LHCN-M2 (cell line): ENCODE data around the gene GGPS1. TPM values are rescaled to one million over a fixed set of nuclear protein-coding genes. Genes with fewer than 3 reads are reported as not detected.
"Not testable (repeated sequence)": the region's sequence is repeated elsewhere in the genome, so short reads cannot be mapped to it uniquely, and the experiment has no call there.

Experiments
- DNase-seq: peaks from one replicate; pipeline ENCODE4 v3.0.0-alpha.2; 2012; ENCODE audit warnings: low read depth
- total RNA-seq: library from RNA; depleted of rRNA; stranded (reverse); fragments of >200 nt; gene quantifications from 2 replicates; pipeline ENCODE4 v1.2.3, GENCODE V29; 2014

The GGPS1 gene
- total RNA-seq, 1 experiment from 2014 or later, result 18.2 TPM

DNA sequence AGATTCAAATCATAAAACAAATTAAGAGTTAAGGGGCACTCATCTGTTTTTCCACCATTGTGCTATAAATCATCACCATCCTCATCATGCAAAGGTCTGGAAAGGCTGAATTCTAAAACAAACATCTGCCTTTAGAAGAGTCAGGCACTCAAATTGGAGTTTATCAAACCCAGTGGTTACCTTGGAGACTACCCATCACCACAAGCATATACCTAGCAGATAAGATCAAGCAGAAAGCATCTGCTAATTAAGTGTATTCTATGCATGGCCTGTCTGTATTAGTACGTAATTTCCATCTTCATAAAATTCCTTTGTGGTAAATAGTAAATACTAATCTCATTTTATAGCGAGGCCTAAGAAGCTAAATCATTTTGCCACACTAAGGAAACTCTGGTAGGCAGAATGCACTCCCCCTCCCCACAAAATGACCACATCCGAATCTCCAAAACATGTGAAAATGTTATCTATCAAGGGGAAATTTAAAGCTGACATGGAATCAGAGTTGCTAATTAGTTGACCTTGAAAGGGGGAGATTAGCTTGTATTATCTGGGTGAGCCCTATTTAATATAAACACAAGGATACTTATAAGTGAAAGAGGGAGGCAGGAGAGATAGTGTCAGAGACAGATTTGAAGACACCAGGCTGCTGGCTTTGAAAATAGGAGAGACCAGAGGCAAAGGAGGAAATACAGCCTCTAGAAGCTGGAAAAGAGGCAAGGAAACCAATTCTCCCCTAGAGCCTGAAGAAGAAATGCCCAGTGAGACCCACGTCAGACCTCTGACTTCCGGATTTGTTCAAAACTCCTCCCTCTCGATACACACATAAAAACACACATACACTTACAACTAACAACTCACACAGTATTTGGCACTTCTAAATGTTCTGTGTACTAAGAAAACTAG, 23.6 kb upstream of the GGPS1 start:
- DNase-seq, result no peak

- peak; percentile 45 for DNase-seq
Measured at GRCh38 chr1:235307158-235308124, 20.9 kb upstream of the GGPS1 start.

DNA sequence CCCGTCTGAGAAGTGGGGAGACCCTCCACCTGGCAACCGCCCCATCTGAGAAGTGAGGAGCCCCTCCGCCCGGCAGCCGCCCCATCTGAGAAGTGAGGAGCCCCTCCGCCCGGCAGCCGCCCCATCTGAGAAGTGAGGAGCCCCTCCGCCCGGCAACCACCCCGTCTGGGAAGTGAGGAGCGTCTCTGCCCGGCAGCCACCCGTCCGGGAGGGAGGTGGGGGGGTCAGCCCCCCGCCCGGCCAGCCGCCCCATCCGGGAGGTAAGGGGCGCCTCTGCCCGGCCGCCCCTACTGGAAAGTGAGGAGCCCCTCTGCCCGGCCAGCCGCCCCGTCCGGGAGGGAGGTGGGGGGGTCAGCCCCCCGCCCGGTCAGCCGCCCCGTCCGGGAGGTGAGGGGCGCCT, 19.2 kb upstream of the GGPS1 start:
- not testable (repeated sequence) for DNase-seq

DNA sequence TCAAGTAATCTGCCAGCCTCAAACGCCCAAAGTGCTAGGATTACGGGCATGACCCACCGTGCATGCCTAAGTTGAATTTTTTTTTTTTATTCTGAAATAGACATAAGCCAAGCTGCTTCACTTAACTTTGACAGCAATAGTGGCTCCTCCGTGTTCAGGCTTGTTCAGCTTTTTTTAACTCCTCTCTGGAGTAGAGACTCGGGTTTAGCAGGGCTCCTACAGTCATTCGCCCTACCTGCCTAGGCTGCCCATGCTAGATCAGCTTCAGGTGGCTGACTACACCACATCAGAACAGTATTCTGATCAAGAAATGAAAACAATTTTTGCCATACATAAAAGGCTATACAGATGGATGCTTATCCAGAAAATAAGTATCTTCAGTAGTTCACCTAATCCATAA, 15.1 kb upstream of the GGPS1 start:
- DNase-seq, result no peak

- DNase-seq, result no peak
Measured at GRCh38 chr1:235313931-235314678, 14.3 kb upstream of the GGPS1 start.

- no peak for DNase-seq
Measured at GRCh38 chr1:235315173-235315572, 13.2 kb upstream of the GGPS1 start.

DNA sequence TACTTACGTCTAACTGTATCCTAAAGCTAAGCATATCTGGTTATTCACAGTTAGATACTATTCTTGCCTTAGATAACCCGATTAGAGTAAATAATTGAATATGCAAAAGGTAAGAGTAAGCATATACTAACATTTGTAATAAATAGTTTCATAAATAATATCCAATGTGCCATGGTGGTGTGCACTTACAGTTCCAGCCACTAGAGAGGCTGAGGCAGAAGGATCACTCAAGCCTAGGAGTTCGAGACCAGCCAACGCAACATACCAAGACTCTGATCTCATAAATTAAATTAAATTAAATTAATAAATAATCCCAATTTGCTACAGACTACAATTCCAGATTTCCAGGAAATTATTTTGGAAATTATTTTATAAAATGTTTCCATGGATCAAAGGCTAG, 12.6 kb upstream of the GGPS1 start:
- DNase-seq, result no peak

DNA sequence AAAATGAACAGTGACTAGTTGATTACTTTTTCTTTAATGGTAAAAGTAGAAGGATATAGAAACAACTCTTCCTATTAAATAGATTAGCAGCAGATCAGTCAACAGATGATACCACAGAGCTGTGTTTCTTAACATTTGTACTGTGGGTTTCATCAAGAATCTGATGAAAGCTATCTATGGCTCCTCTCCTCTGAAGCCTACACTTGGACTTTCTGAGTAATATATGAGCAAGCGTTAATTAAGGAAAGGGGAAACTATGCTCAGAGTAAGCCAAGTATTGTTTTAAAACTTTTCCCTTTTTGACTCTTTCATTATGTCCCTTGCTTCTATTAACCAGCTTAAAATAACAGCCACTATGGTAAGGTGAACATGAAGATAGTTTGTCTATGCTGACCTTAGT, 11.2 kb upstream of the GGPS1 start:
- DNase-seq, result peak; percentile 11

DNA sequence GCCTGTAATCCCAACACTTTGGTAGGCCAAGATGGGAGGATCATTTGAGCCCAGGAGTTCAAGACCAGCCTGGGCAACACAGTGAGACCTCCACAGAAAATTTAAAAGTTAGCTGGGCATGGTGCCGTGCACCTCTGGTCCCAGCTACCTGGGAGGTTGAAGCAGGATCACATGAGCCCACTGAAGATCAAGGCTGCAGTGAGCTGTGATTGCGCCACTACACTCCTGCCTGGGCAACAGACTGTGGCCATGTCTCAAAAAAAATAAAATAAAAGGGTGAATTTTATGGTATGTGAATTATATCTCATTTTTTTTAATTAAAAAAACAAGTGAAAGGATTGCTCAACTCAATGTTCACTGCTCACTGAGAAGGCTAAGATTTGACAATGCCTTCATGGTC, 9.1 kb upstream of the GGPS1 start:
- no peak for DNase-seq

DNA sequence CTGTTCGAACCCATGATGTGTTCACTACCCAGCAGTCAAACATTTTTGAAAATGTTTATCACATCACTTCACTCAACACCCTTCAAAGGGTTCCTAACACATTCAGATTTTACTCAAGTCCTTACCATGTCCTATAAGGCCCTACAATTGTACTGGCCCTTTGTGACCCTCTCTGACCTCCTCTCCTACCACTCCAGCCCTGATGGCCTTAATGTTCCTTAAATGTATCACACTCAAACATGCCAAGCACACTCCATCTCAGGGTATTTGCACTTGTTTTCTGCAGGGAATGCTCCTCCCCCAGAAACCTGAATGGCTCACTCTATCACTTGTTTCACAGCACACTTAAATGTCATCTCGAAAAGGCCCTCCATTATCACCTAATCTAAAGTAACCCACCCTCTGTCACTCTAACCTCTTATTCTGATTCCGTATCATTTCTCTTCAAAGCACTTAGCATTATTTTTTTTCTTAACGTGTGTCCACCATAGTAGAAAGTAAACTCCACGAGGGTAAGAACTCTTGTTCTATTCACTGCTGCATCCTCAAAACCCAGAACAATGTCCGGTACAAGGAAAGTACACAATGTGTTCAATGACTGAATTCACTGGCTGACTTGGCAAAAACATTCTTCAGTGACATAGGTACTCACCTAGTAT, 7.7 kb upstream of the GGPS1 start:
- no peak for DNase-seq

- no peak for DNase-seq
Measured at GRCh38 chr1:235324296-235324695, 4.1 kb upstream of the GGPS1 start.

DNA sequence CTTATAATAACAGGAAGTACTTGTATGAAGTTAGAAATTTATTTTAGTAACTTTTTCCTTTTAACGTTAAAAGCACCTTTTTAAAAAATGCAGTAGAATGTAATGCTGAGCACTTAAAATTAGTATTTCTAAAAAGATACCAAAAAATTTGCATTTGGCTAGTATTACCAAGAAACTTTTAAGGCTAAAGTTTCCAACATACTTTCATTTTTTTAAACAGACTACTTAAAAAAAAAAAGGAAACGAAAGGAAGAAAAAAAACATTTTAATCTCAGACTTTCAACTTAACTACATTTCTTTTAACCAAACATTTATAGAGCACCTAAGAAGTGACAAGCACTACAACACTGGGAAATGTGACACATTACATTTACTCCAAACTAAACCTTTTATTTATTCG, 3.2 kb upstream of the GGPS1 start:
- no peak for DNase-seq

DNA sequence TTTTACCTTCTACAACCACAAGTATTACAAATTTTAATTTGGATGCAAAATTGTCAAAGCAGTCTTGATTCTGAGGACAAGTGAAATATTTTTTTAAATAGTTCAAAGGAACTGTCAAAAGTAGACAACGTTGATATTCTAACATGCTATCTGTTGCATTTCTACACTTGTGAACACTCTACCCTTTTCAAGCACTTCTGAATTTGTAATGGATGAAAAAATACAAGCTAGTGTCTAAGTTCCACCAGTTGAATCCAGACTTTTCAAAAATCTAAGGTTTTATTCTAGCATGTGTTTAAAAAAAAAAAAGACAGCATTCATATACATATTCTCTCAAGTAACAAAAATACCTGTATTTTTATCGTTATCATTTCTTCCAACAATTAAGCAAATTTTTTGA, 2.5 kb upstream of the GGPS1 start:
- DNase-seq, result no peak

DNA sequence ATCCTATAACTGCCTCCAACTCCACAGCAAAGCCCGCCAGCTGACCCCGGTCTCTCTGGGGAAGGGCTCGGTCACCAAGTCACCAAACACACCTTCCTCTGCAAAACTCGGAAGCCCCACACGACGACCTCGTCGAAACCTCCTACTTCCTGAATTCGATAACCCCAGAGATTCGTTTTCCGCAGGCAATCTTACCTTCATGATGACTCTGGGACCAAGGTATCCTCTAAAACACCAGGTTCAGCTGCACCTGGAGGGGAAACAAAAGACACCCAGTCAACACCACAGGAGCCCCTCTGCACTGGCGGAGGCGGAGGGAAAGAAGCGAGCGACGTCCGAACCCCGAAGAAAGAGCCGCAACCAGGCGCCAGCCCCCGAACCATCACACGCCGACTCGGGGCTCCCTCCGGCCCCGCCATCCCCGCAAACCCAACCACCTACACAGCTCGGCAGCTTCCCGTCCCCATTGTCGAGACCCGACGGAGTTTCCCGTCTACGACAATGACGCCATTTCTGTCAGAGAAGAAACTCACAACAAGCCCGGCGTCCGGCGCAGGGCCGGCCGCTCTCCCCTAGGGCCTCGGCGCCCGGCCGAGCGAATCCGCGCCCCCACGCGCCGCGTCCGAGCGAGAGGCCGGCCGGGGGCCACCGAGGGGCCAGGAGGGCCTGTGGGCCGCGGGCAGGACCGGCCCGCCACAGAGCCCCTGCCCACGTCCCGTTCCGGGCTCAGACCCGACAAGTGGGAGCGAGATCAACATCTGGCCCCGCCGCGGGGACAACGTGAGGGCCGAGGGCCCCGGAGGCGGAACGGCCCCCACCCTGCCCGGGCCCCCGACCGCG, 1.4 kb upstream of the GGPS1 start:
- DNase-seq, result peak; percentile 29

DNA sequence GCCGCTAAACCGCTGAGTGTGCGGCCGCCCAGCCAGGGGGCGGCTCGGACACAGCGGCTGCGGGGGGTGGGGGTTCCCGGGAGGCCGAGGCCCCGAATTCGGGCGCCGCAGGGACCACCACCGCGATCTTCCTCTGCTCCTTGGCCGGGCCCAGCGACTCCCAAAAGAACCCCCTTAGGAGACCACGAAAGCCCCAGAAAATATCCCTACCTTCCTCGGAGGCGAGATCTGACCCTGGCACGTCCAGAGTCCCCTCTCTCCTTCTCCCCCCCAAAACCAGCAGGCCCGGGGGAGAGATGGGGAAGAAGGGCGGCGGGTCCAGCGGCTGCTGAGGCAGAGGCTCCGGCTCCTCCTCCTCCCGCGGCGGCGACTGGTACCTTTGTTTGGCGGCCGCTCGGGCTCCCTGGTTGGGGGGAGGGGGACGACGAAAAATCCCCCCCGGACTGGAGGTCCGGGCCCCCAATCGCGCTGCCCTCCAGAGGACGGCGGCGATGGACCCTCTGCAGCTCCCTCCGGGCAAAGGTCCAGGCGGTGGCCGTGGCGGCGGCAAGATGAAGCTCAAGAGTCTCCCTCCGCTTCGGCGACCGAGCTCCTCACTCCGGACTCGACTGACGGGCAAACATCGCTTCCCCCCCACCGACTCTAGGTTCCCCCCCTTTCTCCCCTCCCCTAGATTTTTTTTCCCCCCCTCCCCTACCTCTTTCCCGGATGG, 655 bp upstream of the GGPS1 start, which contains the start of gene ARID4B:
TSS of gene ARID4B (minus strand) at position 621 of the 712 bp plus-strand sequence. CDS start 1,260 bp downstream, outside the sequence.
- no peak for DNase-seq

- DNase-seq, result peak; percentile 47
Measured at GRCh38 chr1:235329139-235329902, 951 bp downstream of the GGPS1 start.

DNA sequence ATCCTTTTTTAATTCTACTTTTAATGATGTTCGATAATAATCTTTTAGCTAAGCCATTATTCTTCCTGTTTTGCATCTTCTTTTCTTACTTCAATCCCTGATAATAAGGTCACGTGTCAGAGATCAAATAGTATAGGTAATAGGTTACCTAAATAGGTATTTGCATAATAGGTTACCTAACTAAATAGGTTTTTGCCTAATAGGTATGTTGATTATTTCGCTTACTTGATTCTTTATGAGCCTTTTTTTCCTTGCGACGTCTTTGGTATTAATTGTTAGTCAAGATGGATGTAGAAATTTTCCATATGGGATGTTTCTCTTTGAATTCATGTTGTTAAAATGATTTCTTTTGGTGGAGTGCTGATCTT, 2.5 kb downstream of the GGPS1 start:
- DNase-seq, result no peak

DNA sequence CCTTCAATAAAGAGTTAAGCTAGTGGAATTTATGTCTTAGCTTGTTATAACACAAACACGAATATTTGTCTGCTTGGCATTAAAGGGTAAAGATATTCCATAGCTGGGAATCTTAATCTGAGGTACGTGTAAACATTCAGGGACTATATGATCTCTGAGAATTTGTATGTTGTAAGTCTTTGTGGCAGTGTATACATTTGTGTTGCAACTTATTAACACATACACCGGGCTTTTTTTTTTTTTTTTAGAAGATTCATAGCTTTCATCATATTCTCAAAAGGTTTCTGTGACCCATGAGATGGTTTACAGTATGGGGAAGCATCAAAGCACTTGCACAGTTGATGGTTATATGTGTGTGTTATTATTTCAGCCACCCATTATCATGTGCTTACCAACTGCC, 3.0 kb downstream of the GGPS1 start:
- DNase-seq, result no peak

- DNase-seq, result peak; percentile 11
Measured at GRCh38 chr1:235336903-235337302, 8.5 kb downstream of the GGPS1 start.
